ENCODE data around the gene PTPRJ.

- TF ChIP-seq CTCF (IDR thresholded peaks at IDR 0.05), result no peak
- no peak for TF ChIP-seq POLR2A (IDR thresholded peaks at IDR 0.05)
These were observed 20.1 kb downstream of the PTPRJ start for GRCh38 chr11:48000432-48000831.
